Endothelial cell of umbilical vein (primary cell): ENCODE measurements around the gene ACOT7. TPM values are rescaled to one million over a fixed set of nuclear protein-coding genes. Genes with fewer than 3 reads are reported as not detected.

Source experiments
- BruUV-seq: library from RNA; stranded (reverse); fragments of 400-500 nt; replicated peaks from 2 replicates; lab custom pipeline; 2021; lab: Mats Ljungman, UMichigan
- CTCF ChIA-PET: fragments of 300-600, 350-600 bp; sonication (Branson Sonifier 250); formaldehyde crosslinking; loops from one replicate; lab custom pipeline; 2021; ENCODE audit warnings: antibody characterized with exemption, inconsistent platforms; lab: Charles Lee
- POLR2A ChIA-PET: fragments of 300-600, 350-600 bp; sonication (Branson Sonifier 250); formaldehyde crosslinking; loops from one replicate; lab custom pipeline; 2021; ENCODE audit warnings: antibody characterized with exemption, inconsistent platforms; lab: Charles Lee
- DNase-seq: peaks from one replicate; pipeline ENCODE4 v3.0.0-alpha.2; 2011; ENCODE audit warnings: low read depth, low spot score
- FAIRE-seq: peaks from 2 replicates; lab custom pipeline; 2011; peaks lifted over from hg19 to GRCh38; lab: Jason Lieb, UNC
- H2AFZ ChIP-seq: 2 replicates; pipeline ENCODE4 v1.6.0; 2012; ENCODE audit warnings: low read depth, low read length, control low read depth, inconsistent platforms
- H3K27ac ChIP-seq: 2 replicates; pipeline ENCODE4 v1.5.1; 2011; ENCODE audit warnings: low read depth, mild to moderate bottlenecking, control low read depth, low read length, moderate library complexity; ENCODE audit not compliant: insufficient read depth
- H3K27me3 ChIP-seq, 2 experiments: 2 replicates each; pipeline versions ENCODE4 v1.6.0 to v1.6.1; 2011; ENCODE audit warnings: low read length in 2 of 2, mixed read lengths in 1 of 2; ENCODE audit not compliant: control insufficient read depth in 2 of 2, insufficient read depth in 2 of 2
- H3K36me3 ChIP-seq, 2 experiments: 2 replicates in 1 of 2; 3 replicates in 1 of 2; pipeline ENCODE4 v1.5.1; 2011; ENCODE audit warnings: low read length in 2 of 2, mild to moderate bottlenecking in 1 of 2, moderate library complexity in 1 of 2; ENCODE audit not compliant: control insufficient read depth in 2 of 2, insufficient read depth in 2 of 2; ENCODE audit errors: extremely low read depth in 1 of 2
- H3K4me1 ChIP-seq: 3 replicates; pipeline ENCODE4 v1.5.1; 2011; ENCODE audit warnings: mild to moderate bottlenecking, low read length; ENCODE audit not compliant: control insufficient read depth, insufficient read depth; ENCODE audit errors: extremely low read depth
- H3K4me2 ChIP-seq: 2 replicates; pipeline ENCODE4 v1.6.1; 2011; ENCODE audit warnings: low read length, control low read depth, mixed read lengths; ENCODE audit not compliant: insufficient read depth
- H3K4me3 ChIP-seq, 3 experiments: fragments of 200-600 bp in 1 of 3; sonication (generic), shearing (Covaris generic) in 1 of 3; replicated peaks in 1 of 3; 2 replicates each; pipeline ENCODE4 v1.5.1; 2011 to 2016; ENCODE audit warnings: control low read depth in 3 of 3, low read length in 3 of 3, mild to moderate bottlenecking in 2 of 3, inconsistent platforms in 1 of 3, low read depth in 1 of 3, moderate library complexity in 1 of 3; ENCODE audit not compliant: insufficient read depth in 1 of 3
- H3K79me2 ChIP-seq: 2 replicates; pipeline ENCODE4 v1.6.0; 2012; ENCODE audit warnings: low read length, inconsistent platforms; ENCODE audit not compliant: control insufficient read depth, insufficient read depth
- H3K9ac ChIP-seq: replicated peaks from 2 replicates; pipeline ENCODE3; 2011; ENCODE audit warnings: low read length, control low read depth; ENCODE audit not compliant: insufficient read depth; ENCODE audit errors: extremely low read depth
- H3K9me1 ChIP-seq: replicated peaks from 3 replicates; pipeline ENCODE4 v1.6.0; 2011; ENCODE audit warnings: mild to moderate bottlenecking, low read length; ENCODE audit not compliant: control insufficient read depth, insufficient read depth; ENCODE audit errors: extremely low read depth
- H3K9me3 ChIP-seq: replicated peaks from 2 replicates; pipeline ENCODE4 v1.5.1; 2012; ENCODE audit warnings: low read length, inconsistent platforms; ENCODE audit not compliant: control insufficient read depth, insufficient read depth
- H4K20me1 ChIP-seq: replicated peaks from 2 replicates; pipeline ENCODE3; 2011; ENCODE audit warnings: mild to moderate bottlenecking, low read length; ENCODE audit not compliant: control insufficient read depth, insufficient read depth; ENCODE audit errors: extremely low read depth
- CTCF ChIP-seq, 2 donors: IDR thresholded peaks; 1 replicate in 1 of 2; 2 replicates in 1 of 2; pipeline ENCODE4 v1.5.1; 2011; ENCODE audit warnings: low read length in 2 of 2, mild to moderate bottlenecking in 2 of 2, moderate library complexity in 2 of 2, control low read depth in 1 of 2, inconsistent platforms in 1 of 2, low read depth in 1 of 2; ENCODE audit not compliant: insufficient read depth in 1 of 2; ENCODE audit errors: extremely low read depth in 1 of 2
- EZH2 ChIP-seq: IDR thresholded peaks from 2 replicates; pipeline ENCODE4 v1.6.1; 2012; ENCODE audit warnings: borderline replicate concordance, low read depth, mild to moderate bottlenecking, moderate library complexity, low read length, inconsistent platforms; ENCODE audit not compliant: severe bottlenecking
- FOS ChIP-seq: IDR thresholded peaks from 2 replicates; pipeline ENCODE4 v1.6.1; 2011; ENCODE audit warnings: mild to moderate bottlenecking, low read length, moderate library complexity, borderline replicate concordance; ENCODE audit not compliant: insufficient read depth
- GATA2 ChIP-seq: IDR thresholded peaks from 2 replicates; pipeline ENCODE4 v1.7.0; 2011; ENCODE audit warnings: low read depth, mild to moderate bottlenecking, moderate library complexity, mixed read lengths, low read length; ENCODE audit not compliant: insufficient read length, insufficient read depth
- JUN ChIP-seq: IDR thresholded peaks from 2 replicates; pipeline ENCODE4 v1.6.1; 2011; ENCODE audit warnings: borderline replicate concordance, low read depth; ENCODE audit not compliant: insufficient read length, insufficient read depth
- MAX ChIP-seq: IDR thresholded peaks from 2 replicates; pipeline ENCODE4 v1.6.1; 2011; ENCODE audit not compliant: insufficient read depth, insufficient read length
- MYC ChIP-seq: IDR thresholded peaks from one replicate; pipeline ENCODE4 v1.6.1; 2011; ENCODE audit warnings: mild to moderate bottlenecking, low read depth, low read length
- dilution Hi-C: fragments of 300-500 bp; cut with MboI; formaldehyde crosslinking; loops from one replicate; pipeline ENCODE4 v1.15.0; 2019; ENCODE audit warnings: low sequenced_read_pairs; ENCODE audit not compliant: extremely low pct_ligation_motif_present
- intact Hi-C: fragments of 100-400 bp; cut with micrococcal nuclease; formaldehyde crosslinking; loops from one replicate; pipeline ENCODE4 v1.10.0; 2022
- microRNA-seq: library from miRNA; unstranded; fragments of <30 nt; microRNA quantifications from one replicate; pipeline ENCODE4 v1.2.0, GENCODE V29; 2021; ENCODE audit warnings: borderline number of aligned reads, borderline replicate concordance
- polyA plus RNA-seq, 4 experiments: library from polyadenylated mRNA; depleted of rRNA in 3 of 4; stranded (reverse) in 3 of 4; unstranded in 1 of 4; fragments of >200 nt; gene quantifications; 2 replicates each; pipeline versions ENCODE4 v1.2.1 to v1.2.3, GENCODE V29; 2011 to 2012; ENCODE audit warnings: missing spikeins in 1 of 4
- small RNA-seq: library from RNA; depleted of rRNA; stranded (forward); fragments of <200 nt; gene quantifications from one replicate; pipeline ENCODE3, GENCODE V24; 2012; ENCODE audit warnings: low replicate concordance, low read depth; ENCODE audit not compliant: insufficient read depth, insufficient read length
- total RNA-seq: library from RNA; stranded (reverse); gene quantifications from 2 replicates; pipeline ENCODE4 v1.2.3, GENCODE V29; 2021

ACOT7 gene
- total and polyA plus RNA-seq, 2 donors (not counting 3 experiments of a cell fraction or from before 2014, with no cell fraction given), result 69.4 to 105 TPM

GRCh38 chr1:6218375-6219164, 175.0 kb downstream of the ACOT7 start:
- dilution Hi-C loops, result no loop called here
- Histone ChIP-seq H4K20me1 (no peaks in the 10 kb centered on the region), H3K27me3 (no peaks in the 10 kb centered on the region), H3K4me2 (no peak overlapping the region), H3K36me3 (peaks cover 2% of the 10 kb centered on the region in 2 experiments), H3K9ac (no peak overlapping the region), H3K79me2 (no peaks in the 10 kb centered on the region), H3K27ac (no peak overlapping the region), H3K9me3 (no peaks in the 10 kb centered on the region), H3K4me3 (no peak overlapping the region), H3K9me1 (no peaks in the 10 kb centered on the region), H3K4me1 (no peaks in the 10 kb centered on the region), H2AFZ (no peak overlapping the region)
- intact Hi-C loops, result no loop called here
- FAIRE-seq, result no peak
- TF ChIP-seq JUN (no peak), EZH2 (no peak), FOS (no peak), MYC (no peak), GATA2 (no peak), CTCF (IDR thresholded peaks at IDR 0.05; ENCODE audit: extremely low read depth in 1 of 2, insufficient read depth in 1 of 2, low read depth in 1 of 2, low read length in 2 of 2) (no peak), MAX (no peak)
- no TSS peak for BruUV-seq
- POLR2A ChIA-PET, result no interaction called here
- no peak for DNase-seq
- CTCF ChIA-PET, result interaction anchor here (1.6 to 5.3 kb wide), 2 partner anchors 12 to 14 kb away, joined by 5 to 17 read pairs; partner anchors contain the start of gene RNF207

Small RNA genes within 50 kb of the gene (microRNA-seq; reads per million reads assigned to microRNA genes)
- gene MIR4252, result not detected

Small RNA genes within 50 kb of the gene (small RNA-seq; reads per million reads assigned to genes)
- gene MIR4252, result not detected

Other genes with a start within 250 kb of the ACOT7 start
- 0.11 and 0.14 TPM in 2 replicates for gene CHD5, start 213.4 kb downstream of the ACOT7 start, total RNA-seq
- gene CHD5, start 213.4 kb downstream of the ACOT7 start, polyA plus RNA-seq, result 0.03 and 0.04 TPM in 2 replicates
- 343 and 372 TPM in 2 replicates for gene RPL22, start 194.2 kb downstream of the ACOT7 start, total RNA-seq
- gene RPL22, start 194.2 kb downstream of the ACOT7 start, polyA plus RNA-seq, result 52.2 and 71.2 TPM in 2 replicates
- 2.4 and 8.2 TPM in 2 replicates for gene RNF207, start 187.6 kb downstream of the ACOT7 start, total RNA-seq
- gene RNF207, start 187.6 kb downstream of the ACOT7 start, polyA plus RNA-seq, result 3.2 and 9.6 TPM in 2 replicates
- gene ICMT, start 157.8 kb downstream of the ACOT7 start, total RNA-seq, result 66.4 and 66.5 TPM in 2 replicates
- 35.5 and 39.2 TPM in 2 replicates for gene ICMT, start 157.8 kb downstream of the ACOT7 start, polyA plus RNA-seq
- gene HES3, start 149.6 kb downstream of the ACOT7 start, total RNA-seq, result not detected in 2 replicates
- not detected in 2 replicates for gene HES3, start 149.6 kb downstream of the ACOT7 start, polyA plus RNA-seq
- gene GPR153, start 132.7 kb downstream of the ACOT7 start, total RNA-seq, result 2.8 and 3.1 TPM in 2 replicates
- gene GPR153, start 132.7 kb downstream of the ACOT7 start, polyA plus RNA-seq, result 3.9 and 4.0 TPM in 2 replicates
- 9.4 and 13.3 TPM in 2 replicates for gene HES2, start 26.2 kb upstream of the ACOT7 start, total RNA-seq
- 3.6 and 3.7 TPM in 2 replicates for gene HES2, start 26.2 kb upstream of the ACOT7 start, polyA plus RNA-seq
- gene ESPN, start 31.0 kb upstream of the ACOT7 start, total RNA-seq, result 0.71 and 2.2 TPM in 2 replicates
- gene ESPN, start 31.0 kb upstream of the ACOT7 start, polyA plus RNA-seq, result 0.46 and 0.54 TPM in 2 replicates
- 33.9 and 48.7 TPM in 2 replicates for gene TNFRSF25, start 72.4 kb upstream of the ACOT7 start, total RNA-seq
- gene TNFRSF25, start 72.4 kb upstream of the ACOT7 start, polyA plus RNA-seq, result 38.8 and 52.9 TPM in 2 replicates
- 56.9 and 68.3 TPM in 2 replicates for gene PLEKHG5, start 97.9 kb upstream of the ACOT7 start, total RNA-seq
- gene PLEKHG5, start 97.9 kb upstream of the ACOT7 start, polyA plus RNA-seq, result 30.6 and 40.8 TPM in 2 replicates
- gene NOL9, start 160.7 kb upstream of the ACOT7 start, total RNA-seq, result 39.7 and 42.9 TPM in 2 replicates
- 14.1 TPM in 2 replicates for gene NOL9, start 160.7 kb upstream of the ACOT7 start, polyA plus RNA-seq
- not detected in 2 replicates for gene TAS1R1, start 161.5 kb upstream of the ACOT7 start, total RNA-seq
- gene TAS1R1, start 161.5 kb upstream of the ACOT7 start, polyA plus RNA-seq, result not detected in 2 replicates
- gene ZBTB48, start 186.2 kb upstream of the ACOT7 start, total RNA-seq, result 25.1 and 29.2 TPM in 2 replicates
- 20.9 and 29.0 TPM in 2 replicates for gene ZBTB48, start 186.2 kb upstream of the ACOT7 start, polyA plus RNA-seq
- 19.2 and 22.4 TPM in 2 replicates for gene KLHL21, start 209.1 kb upstream of the ACOT7 start, total RNA-seq
- 18.0 and 24.9 TPM in 2 replicates for gene KLHL21, start 209.1 kb upstream of the ACOT7 start, polyA plus RNA-seq
- gene PHF13, start 220.0 kb upstream of the ACOT7 start, total RNA-seq, result 17.8 and 18.6 TPM in 2 replicates
- gene PHF13, start 220.0 kb upstream of the ACOT7 start, polyA plus RNA-seq, result 5.6 and 5.7 TPM in 2 replicates
- 15.2 and 16.7 TPM in 2 replicates for gene THAP3, start 231.1 kb upstream of the ACOT7 start, total RNA-seq
- gene THAP3, start 231.1 kb upstream of the ACOT7 start, polyA plus RNA-seq, result 11.3 and 13.5 TPM in 2 replicates